Sigmoid colon (tissue), 7 donors: ENCODE results near the gene TUT4. TPM values are rescaled to one million over a fixed set of nuclear protein-coding genes. Genes with fewer than 3 reads are reported as not detected.

ENCODE experiments used
- DNase-seq: peaks from one replicate; pipeline ENCODE4 v3.0.0-alpha.2; 2019
- H3K27ac ChIP-seq, 4 donors: fragments of 200-600 bp; sonication (generic); one replicate each; pipeline ENCODE4 v1.5.1; 2016 to 2019; ENCODE audit warnings: mild to moderate bottlenecking in 1 of 4
- H3K27me3 ChIP-seq, 3 donors: fragments of 200-600 bp; sonication (generic); one replicate each; pipeline ENCODE4 v1.5.1; 2019; ENCODE audit warnings: mild to moderate bottlenecking in 1 of 3
- H3K36me3 ChIP-seq, 4 donors: fragments of 200-600 bp; sonication (generic); one replicate each; pipeline ENCODE4 v1.5.1; 2016 to 2019
- H3K4me1 ChIP-seq, 4 donors: fragments of 200-600 bp; sonication (generic); one replicate each; pipeline ENCODE4 v1.5.1; 2017 to 2019
- H3K4me3 ChIP-seq, 4 donors: fragments of 200-600 bp; sonication (generic); one replicate each; pipeline ENCODE4 v1.5.1; 2017 to 2019; ENCODE audit warnings: mild to moderate bottlenecking in 2 of 4, moderate library complexity in 1 of 4
- H3K9me3 ChIP-seq, 4 donors: fragments of 200-600 bp in 3 of 4; sonication (generic) in 3 of 4; one replicate each; pipeline versions ENCODE4 v1.5.1 to v1.6.1; 2013 to 2019
- EP300 ChIP-seq, 4 donors: sonication (generic); formaldehyde crosslinking; IDR thresholded peaks; one replicate each; pipeline ENCODE4 v1.6.1; 2017; ENCODE audit warnings: antibody characterized with exemption in 4 of 4
- POLR2A ChIP-seq, 2 donors: fragments of 450-650 bp; IDR thresholded peaks; one replicate each; pipeline ENCODE4 v1.6.1; 2016; ENCODE audit warnings: antibody characterized with exemption in 2 of 2, mild to moderate bottlenecking in 2 of 2, moderate library complexity in 2 of 2
- POLR2AphosphoS5 ChIP-seq, 4 donors: sonication (generic); formaldehyde crosslinking; IDR thresholded peaks; one replicate each; pipeline ENCODE4 v1.6.1; 2017; ENCODE audit warnings: antibody characterized with exemption in 4 of 4
- WGBS, 2 donors: extraction: QIAGEN DNeasy Blood & Tissue Kit; methylation state at CpG; one replicate each; pipeline ENCODE4 v1.1.7; 2013; 5-methylcytosine and 5-hydroxymethylcytosine counted together
- intact Hi-C: fragments of 100-400 bp; cut with DNase I; formaldehyde crosslinking; loops from one replicate; pipeline ENCODE4 v1.15.1; 2023
- polyA plus RNA-seq, 3 donors: library from polyadenylated mRNA; stranded (reverse); fragments of 200-250 nt; gene quantifications; one replicate each; pipeline ENCODE4 v1.2.3, GENCODE V29; 2013
- total RNA-seq, 4 donors: library from RNA; depleted of rRNA; stranded (reverse); fragments of >200 nt; gene quantifications; one replicate each; pipeline ENCODE4 v1.1.0, GENCODE V29; 2016
- TF ChIP-seq, protein P1 (sequence below), 4 experiments: fragments of 450-650 bp in 3 of 4; fragments of 200-600 bp in 1 of 4; IDR thresholded peaks; one replicate each; pipeline ENCODE4 v1.5.1; 2016 to 2019; ENCODE audit warnings: antibody characterized with exemption in 4 of 4, mild to moderate bottlenecking in 3 of 4, moderate library complexity in 2 of 4
- donor health status: healthy with polysubstance abuse.
- donor health status: Bipolar disorder and iron deficiency.
- donor health status: healthy.

TUT4 gene
- total and polyA plus RNA-seq, 7 donors: 3.2 to 66.9 (median 50.4) TPM

DNA sequence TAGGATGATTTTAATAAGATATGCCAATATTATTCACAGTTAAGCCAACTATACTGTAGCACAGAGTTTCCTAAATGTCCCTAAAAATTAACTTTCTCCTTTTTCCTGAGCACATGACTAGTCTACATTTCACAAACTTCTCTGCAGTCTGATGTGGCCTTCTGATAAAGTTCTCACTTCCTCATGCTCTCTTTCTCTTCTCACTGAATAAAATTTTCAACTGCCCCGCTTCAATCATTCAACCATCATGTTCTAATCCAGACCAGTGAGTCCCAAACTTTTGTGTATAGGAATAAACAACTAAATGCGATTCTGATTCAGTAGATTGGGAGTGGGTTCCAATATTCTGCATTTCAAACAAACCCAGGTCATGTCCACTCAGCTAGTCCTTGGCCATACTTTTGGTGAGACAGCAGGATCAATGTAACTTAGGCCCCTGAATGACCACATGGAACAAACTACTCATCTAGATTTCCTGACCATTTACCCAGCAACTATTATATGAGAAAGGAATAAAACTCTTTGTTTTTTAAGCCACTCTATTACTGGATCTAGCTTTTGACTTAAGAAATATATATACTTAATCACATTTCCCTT is 20.1 kb downstream of the TUT4 start:
- TF ChIP-seq, protein P1, sequence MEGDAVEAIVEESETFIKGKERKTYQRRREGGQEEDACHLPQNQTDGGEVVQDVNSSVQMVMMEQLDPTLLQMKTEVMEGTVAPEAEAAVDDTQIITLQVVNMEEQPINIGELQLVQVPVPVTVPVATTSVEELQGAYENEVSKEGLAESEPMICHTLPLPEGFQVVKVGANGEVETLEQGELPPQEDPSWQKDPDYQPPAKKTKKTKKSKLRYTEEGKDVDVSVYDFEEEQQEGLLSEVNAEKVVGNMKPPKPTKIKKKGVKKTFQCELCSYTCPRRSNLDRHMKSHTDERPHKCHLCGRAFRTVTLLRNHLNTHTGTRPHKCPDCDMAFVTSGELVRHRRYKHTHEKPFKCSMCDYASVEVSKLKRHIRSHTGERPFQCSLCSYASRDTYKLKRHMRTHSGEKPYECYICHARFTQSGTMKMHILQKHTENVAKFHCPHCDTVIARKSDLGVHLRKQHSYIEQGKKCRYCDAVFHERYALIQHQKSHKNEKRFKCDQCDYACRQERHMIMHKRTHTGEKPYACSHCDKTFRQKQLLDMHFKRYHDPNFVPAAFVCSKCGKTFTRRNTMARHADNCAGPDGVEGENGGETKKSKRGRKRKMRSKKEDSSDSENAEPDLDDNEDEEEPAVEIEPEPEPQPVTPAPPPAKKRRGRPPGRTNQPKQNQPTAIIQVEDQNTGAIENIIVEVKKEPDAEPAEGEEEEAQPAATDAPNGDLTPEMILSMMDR (IDR thresholded peaks at IDR 0.05): no peak
- TF ChIP-seq POLR2AphosphoS5 (IDR thresholded peaks at IDR 0.05) (no peak), EP300 (IDR thresholded peaks at IDR 0.05) (no peak), POLR2A (IDR thresholded peaks at IDR 0.05) (no peak)
- peaks cover 0 to 5% (median 0%) of the 10 kb centered on the region in 4 donors for H3K36me3 ChIP-seq
- DNase-seq: no peak
- H3K4me1 ChIP-seq: peaks cover 0 to 9% (median 2%) of the 10 kb centered on the region in 4 donors
- no peak overlapping the region for H3K27ac ChIP-seq
- no peaks in the 10 kb centered on the region for H3K27me3 ChIP-seq
- no peaks in the 10 kb centered on the region for H3K9me3 ChIP-seq
- no peak overlapping the region for H3K4me3 ChIP-seq
- WGBS, 2 donors: 84 to 98% methylated on average over 2 of the region's 2 CpGs
- intact Hi-C loops: no loop called here

DNA sequence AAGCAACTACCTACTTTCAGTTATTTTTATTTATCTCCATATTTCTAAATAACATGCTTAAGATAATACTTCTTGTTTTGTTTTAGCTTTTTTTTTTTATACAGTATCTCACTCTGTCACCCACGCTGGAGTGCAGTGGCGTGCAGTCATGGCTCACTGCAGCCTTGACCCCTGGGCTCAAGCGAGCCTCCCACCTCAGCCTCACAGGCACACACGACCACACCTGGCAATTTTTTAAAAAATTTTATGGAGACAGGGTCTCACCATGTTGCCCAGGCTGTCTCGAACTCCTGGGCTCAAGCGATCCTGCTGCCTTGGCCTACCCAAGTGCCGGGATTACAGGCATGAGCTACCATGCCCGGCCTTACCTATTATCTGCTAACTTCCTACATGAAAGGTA is 20.6 kb downstream of the TUT4 start:
- no peak overlapping the region for H3K4me3 ChIP-seq
- TF ChIP-seq, protein P1 (IDR thresholded peaks at IDR 0.05): no peak
- no peak for TF ChIP-seq EP300 (IDR thresholded peaks at IDR 0.05)
- H3K27me3 ChIP-seq: no peaks in the 10 kb centered on the region
- WGBS, 2 donors: 89 to 94% methylated on average over 8 of the region's 8 CpGs
- intact Hi-C loops: no loop called here
- H3K36me3 ChIP-seq: peaks cover 0 to 8% (median 0%) of the 10 kb centered on the region in 4 donors
- H3K9me3 ChIP-seq: no peaks in the 10 kb centered on the region
- no peak for DNase-seq
- peaks cover 0 to 9% (median 2%) of the 10 kb centered on the region in 4 donors for H3K4me1 ChIP-seq
- no peak overlapping the region for H3K27ac ChIP-seq

DNA sequence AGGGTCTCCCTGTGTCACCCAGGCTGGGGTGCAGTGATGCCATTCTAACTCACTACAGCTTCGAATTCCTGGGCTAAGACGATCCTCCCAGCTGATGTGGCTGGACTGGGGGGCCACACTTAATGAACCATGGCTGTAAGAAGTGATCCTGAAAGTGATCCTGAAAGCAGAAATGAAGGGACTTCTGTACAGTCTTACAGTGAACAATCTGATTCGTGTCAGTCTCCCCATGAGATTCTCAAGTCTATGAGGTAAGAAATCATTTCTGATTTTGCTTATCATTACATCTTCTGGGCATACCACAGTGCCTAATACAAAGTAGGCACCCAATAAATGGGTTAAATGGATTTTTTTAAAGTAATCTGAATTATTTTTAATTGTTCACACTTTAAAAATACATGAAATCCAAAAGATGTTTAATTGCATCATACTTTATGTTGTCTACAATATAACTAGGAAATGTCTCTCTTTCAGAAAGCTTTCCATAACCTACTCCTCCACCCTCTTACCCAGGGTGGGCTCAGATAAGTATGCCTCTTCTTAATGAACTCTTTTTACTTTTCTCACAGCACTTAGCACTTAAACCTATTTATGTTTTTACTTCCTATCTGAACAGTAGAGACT is 21.5 kb downstream of the TUT4 start:
- no peak overlapping the region for H3K4me3 ChIP-seq
- 82 to 87% methylated on average over 3 of the region's 3 CpGs for WGBS, 2 donors
- intact Hi-C loops: no loop called here
- H3K9me3 ChIP-seq: no peaks in the 10 kb centered on the region
- H3K36me3 ChIP-seq: peaks cover 0 to 8% (median 0%) of the 10 kb centered on the region in 4 donors
- no peaks in the 10 kb centered on the region for H3K27me3 ChIP-seq
- H3K27ac ChIP-seq: no peak overlapping the region
- TF ChIP-seq POLR2AphosphoS5 (IDR thresholded peaks at IDR 0.05) (no peak), POLR2A (IDR thresholded peaks at IDR 0.05) (no peak), EP300 (IDR thresholded peaks at IDR 0.05) (no peak)
- TF ChIP-seq, protein P1 (IDR thresholded peaks at IDR 0.05): no peak
- peaks cover 0 to 9% (median 2%) of the 10 kb centered on the region in 4 donors for H3K4me1 ChIP-seq
- no peak for DNase-seq

DNA sequence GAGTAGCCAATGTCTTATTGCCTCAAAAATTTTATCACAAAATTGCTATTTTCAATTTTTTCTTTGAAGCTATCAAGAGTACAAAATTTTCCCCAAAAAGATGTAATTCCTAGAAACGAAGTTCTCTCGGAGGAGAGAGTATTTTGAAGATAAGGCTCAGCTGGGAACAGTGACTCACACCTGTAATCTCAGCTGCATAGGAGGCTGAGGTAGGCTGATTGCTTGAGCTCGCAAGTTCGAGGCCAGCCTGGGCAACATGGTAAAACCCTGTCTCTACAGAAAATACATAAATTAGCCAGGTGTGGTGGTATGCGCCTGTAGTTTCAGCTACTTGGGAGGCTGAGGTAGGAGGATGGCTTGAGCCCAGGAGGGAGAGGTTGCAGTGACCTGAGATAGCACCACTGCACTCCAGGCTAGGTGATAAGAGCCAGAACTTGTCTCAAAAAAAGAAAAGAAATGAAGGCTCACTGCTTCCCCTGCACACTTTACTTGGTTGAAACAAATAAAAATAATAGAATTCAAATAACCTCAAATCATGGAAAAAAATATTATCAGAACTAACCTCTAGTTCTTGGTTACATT is 22.2 kb downstream of the TUT4 start:
- intact Hi-C loops: no loop called here
- TF ChIP-seq POLR2AphosphoS5 (IDR thresholded peaks at IDR 0.05) (no peak), POLR2A (IDR thresholded peaks at IDR 0.05) (no peak), EP300 (IDR thresholded peaks at IDR 0.05) (no peak)
- TF ChIP-seq, protein P1 (IDR thresholded peaks at IDR 0.05): no peak
- Histone ChIP-seq H3K27ac (no peak overlapping the region), H3K9me3 (no peaks in the 10 kb centered on the region), H3K36me3 (peaks cover 0 to 12% (median under 1%) of the 10 kb centered on the region in 4 donors), H3K4me3 (no peak overlapping the region), H3K27me3 (no peaks in the 10 kb centered on the region), H3K4me1 (peaks cover 0 to 9% (median 2%) of the 10 kb centered on the region in 4 donors)
- 86 to 90% methylated on average over 5 of the region's 5 CpGs for WGBS, 2 donors
- no peak for DNase-seq
